Natural killer cell (primary cell): ENCODE results near the gene CABS1. TPM values are rescaled to one million over a fixed set of nuclear protein-coding genes. Genes with fewer than 3 reads are reported as not detected.

Experiments used
- ATAC-seq, 3 donors: fragments of 150-1000 bp in 2 of 3; fragments of 200-7000 bp in 1 of 3; cut with Tn5 transposase; 1 replicate in 1 of 3; 2 replicates in 2 of 3; pipeline ENCODE4 v1.10.0; 2021; ENCODE audit warnings: mild to moderate bottlenecking in 2 of 3, moderate library complexity in 2 of 3
- DNase-seq, 2 donors: peaks; one replicate each; pipeline versions ENCODE4 v3.0.0 to v3.0.0-alpha.2; 2013 to 2021; ENCODE audit warnings: mixed read lengths in 1 of 2
- H3K27ac ChIP-seq: one replicate; pipeline ENCODE4 v1.5.1; 2013; ENCODE audit warnings: mild to moderate bottlenecking, low read length
- H3K27me3 ChIP-seq: one replicate; pipeline ENCODE4 v1.6.1; 2013; ENCODE audit warnings: low read length; ENCODE audit not compliant: control insufficient read depth, insufficient read depth
- H3K36me3 ChIP-seq: one replicate; pipeline ENCODE4 v1.6.1; 2013; ENCODE audit warnings: low read length; ENCODE audit not compliant: control insufficient read depth, insufficient read depth
- H3K4me1 ChIP-seq: one replicate; pipeline ENCODE4 v1.6.1; 2013; ENCODE audit warnings: low read length; ENCODE audit not compliant: control insufficient read depth, insufficient read depth
- H3K4me3 ChIP-seq: one replicate; pipeline ENCODE4 v1.5.1; 2013; ENCODE audit warnings: low read length
- H3K9me3 ChIP-seq: one replicate; pipeline ENCODE4 v1.6.1; 2013; ENCODE audit warnings: low read length; ENCODE audit not compliant: control insufficient read depth, insufficient read depth
- H3K27ac Mint-ChIP-seq, 2 donors: one replicate each; pipeline ENCODE4 v1.8.0; 2022; ENCODE audit warnings: mild to moderate bottlenecking in 2 of 2, mixed read lengths in 2 of 2, moderate library complexity in 1 of 2
- H3K27me3 Mint-ChIP-seq, 2 donors: one replicate each; pipeline ENCODE4 v1.8.0; 2022; ENCODE audit warnings: low read depth in 2 of 2, mixed read lengths in 2 of 2
- H3K36me3 Mint-ChIP-seq: one replicate; pipeline ENCODE4 v1.8.0; 2022; ENCODE audit warnings: mixed read lengths
- H3K4me1 Mint-ChIP-seq, 2 donors: one replicate each; pipeline ENCODE4 v1.8.0; 2022; ENCODE audit warnings: mixed read lengths in 2 of 2
- H3K4me3 Mint-ChIP-seq: one replicate; pipeline ENCODE4 v1.8.0; 2022; ENCODE audit warnings: mild to moderate bottlenecking, moderate library complexity, mixed read lengths
- H3K9me3 Mint-ChIP-seq, 2 donors: one replicate each; pipeline ENCODE4 v1.8.0; 2022; ENCODE audit warnings: mixed read lengths in 2 of 2
- WGBS: methylation state at CpG from one replicate; pipeline ENCODE4 v1.1.7; 2013; ENCODE audit warnings: missing lambda C conversion rate; ENCODE audit not compliant: insufficient coverage; 5-methylcytosine and 5-hydroxymethylcytosine counted together
- intact Hi-C: fragments of 100-400 bp; cut with micrococcal nuclease; formaldehyde crosslinking; loops from one replicate; pipeline ENCODE4 v1.14.2; 2022
- total RNA-seq, 4 donors: library from RNA; stranded (reverse); fragments of 120-200 nt in 1 of 4; gene quantifications; one replicate each; pipeline versions ENCODE4 v1.2.3 to v1.2.4, GENCODE V29; 2013 to 2022
- TF ChIP-seq, protein P1 (sequence below): fragments of 200-600 bp; IDR thresholded peaks from one replicate; pipeline ENCODE4 v1.8.0; 2022; ENCODE audit warnings: antibody characterized with exemption

Gene CABS1
- total RNA-seq, 3 donors from 2014 or later (not counting 1 experiment from before 2014, with no cell fraction given): not detected

- WGBS: 82% methylated on average over 3 of the region's 3 CpGs
- H3K9me3 Mint-ChIP-seq: peaks cover 0 to 16% of the 10 kb centered on the region in 2 donors
These were observed 38.0 kb downstream of the CABS1 start for GRCh38 chr4:70372760-70373159.

DNA sequence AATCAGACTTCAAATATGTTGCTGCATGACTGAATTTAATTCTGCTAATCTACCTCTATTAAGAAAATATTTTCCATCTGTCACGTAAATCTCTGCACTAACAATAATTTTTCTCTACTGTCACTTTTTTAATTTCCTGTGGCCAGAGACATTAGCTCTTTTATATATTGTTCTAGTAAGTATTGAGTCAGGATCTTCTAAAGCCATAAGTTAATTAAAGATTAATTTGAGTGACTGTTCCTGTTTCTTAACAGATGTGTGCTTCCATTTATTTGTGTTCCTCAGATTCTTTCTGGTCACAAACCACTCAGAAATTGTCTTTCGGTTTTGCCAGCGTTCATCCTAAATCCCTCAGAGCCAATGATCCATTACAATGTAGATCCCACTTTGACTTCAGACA lies 45.8 kb downstream of the CABS1 start:
- Mint-ChIP-seq H3K4me1 (no peaks in the 10 kb centered on the region), H3K9me3 (peaks cover 0 to 2% of the 10 kb centered on the region in 2 donors), H3K27me3 (no peaks in the 10 kb centered on the region), H3K4me3 (no peak overlapping the region), H3K27ac (no peak overlapping the region), H3K36me3 (no peaks in the 10 kb centered on the region)
- Histone ChIP-seq H3K4me1 (no peaks in the 10 kb centered on the region), H3K27ac (no peak overlapping the region), H3K4me3 (no peak overlapping the region), H3K27me3 (no peaks in the 10 kb centered on the region), H3K36me3 (no peaks in the 10 kb centered on the region), H3K9me3 (no peaks in the 10 kb centered on the region)
- intact Hi-C loops: no loop called here
- TF ChIP-seq, protein P1, sequence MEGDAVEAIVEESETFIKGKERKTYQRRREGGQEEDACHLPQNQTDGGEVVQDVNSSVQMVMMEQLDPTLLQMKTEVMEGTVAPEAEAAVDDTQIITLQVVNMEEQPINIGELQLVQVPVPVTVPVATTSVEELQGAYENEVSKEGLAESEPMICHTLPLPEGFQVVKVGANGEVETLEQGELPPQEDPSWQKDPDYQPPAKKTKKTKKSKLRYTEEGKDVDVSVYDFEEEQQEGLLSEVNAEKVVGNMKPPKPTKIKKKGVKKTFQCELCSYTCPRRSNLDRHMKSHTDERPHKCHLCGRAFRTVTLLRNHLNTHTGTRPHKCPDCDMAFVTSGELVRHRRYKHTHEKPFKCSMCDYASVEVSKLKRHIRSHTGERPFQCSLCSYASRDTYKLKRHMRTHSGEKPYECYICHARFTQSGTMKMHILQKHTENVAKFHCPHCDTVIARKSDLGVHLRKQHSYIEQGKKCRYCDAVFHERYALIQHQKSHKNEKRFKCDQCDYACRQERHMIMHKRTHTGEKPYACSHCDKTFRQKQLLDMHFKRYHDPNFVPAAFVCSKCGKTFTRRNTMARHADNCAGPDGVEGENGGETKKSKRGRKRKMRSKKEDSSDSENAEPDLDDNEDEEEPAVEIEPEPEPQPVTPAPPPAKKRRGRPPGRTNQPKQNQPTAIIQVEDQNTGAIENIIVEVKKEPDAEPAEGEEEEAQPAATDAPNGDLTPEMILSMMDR: no peak
- WGBS: 88% methylated on average over 2 of the region's 3 CpGs
- DNase-seq (no peak), ATAC-seq (no peak)

More at GRCh38 chr4:70372760-70373159, 38.0 kb downstream of the CABS1 start:
- DNase-seq (no peak), ATAC-seq (no peak)
- no peaks in the 10 kb centered on the region for H3K4me1 Mint-ChIP-seq
- no peaks in the 10 kb centered on the region for H3K27me3 Mint-ChIP-seq
- TF ChIP-seq, protein P1: no peak
- intact Hi-C loops: no loop called here
- H3K36me3 ChIP-seq: no peaks in the 10 kb centered on the region
- H3K4me3 ChIP-seq: no peak overlapping the region
- H3K4me3 Mint-ChIP-seq: no peak overlapping the region
- H3K27ac Mint-ChIP-seq: no peak overlapping the region
- H3K36me3 Mint-ChIP-seq: no peaks in the 10 kb centered on the region
- no peak overlapping the region for H3K27ac ChIP-seq
- no peaks in the 10 kb centered on the region for H3K4me1 ChIP-seq
- no peaks in the 10 kb centered on the region for H3K27me3 ChIP-seq
- H3K9me3 ChIP-seq: no peaks in the 10 kb centered on the region

GRCh38 chr4:70382691-70383181 lies 48.0 kb downstream of the CABS1 start, which contains the start of gene SMR3B:
SMR3B (plus strand) TSS chr4:70383131; CDS start chr4:70384511, 1,380 bp downstream.
- Histone ChIP-seq H3K27me3 (no peaks in the 10 kb centered on the region), H3K27ac (no peak within 1 kb of the TSS), H3K4me3 (no peak within 1 kb of the TSS), H3K36me3 (no peaks in the 10 kb centered on the region), H3K9me3 (no peaks in the 10 kb centered on the region), H3K4me1 (no peaks in the 10 kb centered on the region)
- TF ChIP-seq, protein P1: no peak
- Mint-ChIP-seq H3K27ac (no peak within 1 kb of the TSS), H3K9me3 (peaks cover 2 to 3% of the 10 kb centered on the region in 2 donors), H3K4me3 (no peak within 1 kb of the TSS), H3K4me1 (no peaks in the 10 kb centered on the region), H3K36me3 (no peaks in the 10 kb centered on the region), H3K27me3 (no peaks in the 10 kb centered on the region)
- DNase-seq (no peak), ATAC-seq (no peak)
- WGBS: 69% methylated on average over 4 of the region's 5 CpGs
- intact Hi-C loops: no loop called here

Other genes starting within 250 kb of the CABS1 start
- not detected for gene PRR27, start 180.7 kb upstream of the CABS1 start, total RNA-seq
- not detected for gene ODAM, start 139.3 kb upstream of the CABS1 start, total RNA-seq
- gene FDCSP, start 108.9 kb upstream of the CABS1 start, total RNA-seq: not detected
- gene CSN3, start 92.4 kb upstream of the CABS1 start, total RNA-seq: not detected
- not detected for gene SMR3A, start 25.8 kb downstream of the CABS1 start, total RNA-seq
- not detected for gene SMR3B, start 48.1 kb downstream of the CABS1 start, total RNA-seq
- gene OPRPN, start 63.0 kb downstream of the CABS1 start, total RNA-seq: not detected
- not detected for gene MUC7, start 137.2 kb downstream of the CABS1 start, total RNA-seq
- gene AMTN, start 183.6 kb downstream of the CABS1 start, total RNA-seq: not detected